ENCODE results near the gene PAM16.

The PAM16 gene

GRCh38 chr16:4381072-4381934 lies 30.2 kb upstream of the PAM16 start:
- Histone ChIP-seq H3K9me3 (ENCODE audit: control insufficient read depth, low read length) (no peaks in the 10 kb centered on the region), H3K27me3 (ENCODE audit: control insufficient read depth, insufficient read depth, low read length) (peaks cover 4% of the 10 kb centered on the region), H3K4me1 (ENCODE audit: control insufficient read depth, insufficient read depth, low read length) (peaks cover 27% of the 10 kb centered on the region), H3K36me3 (ENCODE audit: control insufficient read depth, insufficient read depth, low read length) (no peaks in the 10 kb centered on the region), H3K9ac (ENCODE audit: low read length) (no peak overlapping the region), H3K4me3 (ENCODE audit: low read length) (no peak overlapping the region)

- H3K36me3 ChIP-seq (ENCODE audit: control insufficient read depth, insufficient read depth, low read length), result no peaks in the 10 kb centered on the region
- peaks cover 34% of the 10 kb centered on the region for H3K4me1 ChIP-seq (ENCODE audit: control insufficient read depth, insufficient read depth, low read length)
- no peaks in the 10 kb centered on the region for H3K9me3 ChIP-seq (ENCODE audit: control insufficient read depth, low read length)
- H3K4me3 ChIP-seq (ENCODE audit: low read length), result no peak overlapping the region
- no peak overlapping the region for H3K9ac ChIP-seq (ENCODE audit: low read length)
- H3K27me3 ChIP-seq (ENCODE audit: control insufficient read depth, insufficient read depth, low read length), result peaks cover 4% of the 10 kb centered on the region
Measured at GRCh38 chr16:4380119-4381063, 29.3 kb upstream of the PAM16 start.

GRCh38 chr16:4378999-4379690 lies 28.0 kb upstream of the PAM16 start:
- Histone ChIP-seq H3K4me3 (ENCODE audit: low read length) (no peak overlapping the region), H3K4me1 (ENCODE audit: control insufficient read depth, insufficient read depth, low read length) (peaks cover 46% of the 10 kb centered on the region), H3K9me3 (ENCODE audit: control insufficient read depth, low read length) (no peaks in the 10 kb centered on the region), H3K27me3 (ENCODE audit: control insufficient read depth, insufficient read depth, low read length) (peaks cover 4% of the 10 kb centered on the region), H3K9ac (ENCODE audit: low read length) (no peak overlapping the region), H3K36me3 (ENCODE audit: control insufficient read depth, insufficient read depth, low read length) (no peaks in the 10 kb centered on the region)

GRCh38 chr16:4378161-4378666 lies 27.1 kb upstream of the PAM16 start:
- no peaks in the 10 kb centered on the region for H3K9me3 ChIP-seq (ENCODE audit: control insufficient read depth, low read length)
- no peak overlapping the region for H3K4me3 ChIP-seq (ENCODE audit: low read length)
- peaks cover 55% of the 10 kb centered on the region for H3K4me1 ChIP-seq (ENCODE audit: control insufficient read depth, insufficient read depth, low read length)
- peaks cover 4% of the 10 kb centered on the region for H3K27me3 ChIP-seq (ENCODE audit: control insufficient read depth, insufficient read depth, low read length)
- H3K36me3 ChIP-seq (ENCODE audit: control insufficient read depth, insufficient read depth, low read length), result no peaks in the 10 kb centered on the region
- H3K9ac ChIP-seq (ENCODE audit: low read length), result no peak overlapping the region

DNA sequence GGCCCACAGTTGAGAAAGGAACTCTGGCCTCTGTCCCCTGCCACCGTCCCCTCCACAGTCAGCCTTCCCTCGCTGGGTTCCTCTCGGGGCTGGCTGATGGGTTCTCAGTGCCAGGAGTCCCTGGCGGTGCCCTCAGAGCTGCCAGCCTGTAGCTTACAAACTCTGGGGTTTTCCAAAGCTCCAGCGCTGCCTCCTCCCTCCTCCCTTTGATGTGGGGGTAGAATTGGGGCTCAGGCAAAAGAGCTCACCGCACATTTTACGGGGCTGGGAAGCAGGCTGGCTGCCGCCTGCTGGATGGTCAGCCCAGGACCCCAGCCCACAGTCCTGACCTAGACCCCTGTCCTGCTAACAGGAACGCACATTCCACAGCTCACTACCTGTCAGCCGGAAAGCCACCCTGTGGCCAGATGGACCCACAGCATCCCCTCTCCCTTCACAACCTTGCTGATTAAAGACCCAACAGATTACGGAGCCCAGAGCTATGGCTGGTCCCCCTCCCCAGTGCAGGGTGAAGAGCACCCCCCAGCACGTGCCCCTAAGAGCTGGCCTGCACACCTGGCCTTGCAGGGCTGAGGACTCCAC lies 26.5 kb upstream of the PAM16 start:
- Histone ChIP-seq H3K4me1 (ENCODE audit: control insufficient read depth, insufficient read depth, low read length) (peaks cover 61% of the 10 kb centered on the region), H3K4me3 (ENCODE audit: low read length) (no peak overlapping the region), H3K36me3 (ENCODE audit: control insufficient read depth, insufficient read depth, low read length) (no peaks in the 10 kb centered on the region), H3K9me3 (ENCODE audit: control insufficient read depth, low read length) (no peaks in the 10 kb centered on the region), H3K9ac (ENCODE audit: low read length) (no peak overlapping the region), H3K27me3 (ENCODE audit: control insufficient read depth, insufficient read depth, low read length) (peaks cover 9% of the 10 kb centered on the region)

GRCh38 chr16:4376893-4377572 lies 25.9 kb upstream of the PAM16 start:
- Histone ChIP-seq H3K27me3 (ENCODE audit: control insufficient read depth, insufficient read depth, low read length) (peaks cover 14% of the 10 kb centered on the region), H3K4me3 (ENCODE audit: low read length) (no peak overlapping the region), H3K9ac (ENCODE audit: low read length) (no peak overlapping the region), H3K9me3 (ENCODE audit: control insufficient read depth, low read length) (no peaks in the 10 kb centered on the region), H3K36me3 (ENCODE audit: control insufficient read depth, insufficient read depth, low read length) (no peaks in the 10 kb centered on the region), H3K4me1 (ENCODE audit: control insufficient read depth, insufficient read depth, low read length) (peaks cover 67% of the 10 kb centered on the region)

DNA sequence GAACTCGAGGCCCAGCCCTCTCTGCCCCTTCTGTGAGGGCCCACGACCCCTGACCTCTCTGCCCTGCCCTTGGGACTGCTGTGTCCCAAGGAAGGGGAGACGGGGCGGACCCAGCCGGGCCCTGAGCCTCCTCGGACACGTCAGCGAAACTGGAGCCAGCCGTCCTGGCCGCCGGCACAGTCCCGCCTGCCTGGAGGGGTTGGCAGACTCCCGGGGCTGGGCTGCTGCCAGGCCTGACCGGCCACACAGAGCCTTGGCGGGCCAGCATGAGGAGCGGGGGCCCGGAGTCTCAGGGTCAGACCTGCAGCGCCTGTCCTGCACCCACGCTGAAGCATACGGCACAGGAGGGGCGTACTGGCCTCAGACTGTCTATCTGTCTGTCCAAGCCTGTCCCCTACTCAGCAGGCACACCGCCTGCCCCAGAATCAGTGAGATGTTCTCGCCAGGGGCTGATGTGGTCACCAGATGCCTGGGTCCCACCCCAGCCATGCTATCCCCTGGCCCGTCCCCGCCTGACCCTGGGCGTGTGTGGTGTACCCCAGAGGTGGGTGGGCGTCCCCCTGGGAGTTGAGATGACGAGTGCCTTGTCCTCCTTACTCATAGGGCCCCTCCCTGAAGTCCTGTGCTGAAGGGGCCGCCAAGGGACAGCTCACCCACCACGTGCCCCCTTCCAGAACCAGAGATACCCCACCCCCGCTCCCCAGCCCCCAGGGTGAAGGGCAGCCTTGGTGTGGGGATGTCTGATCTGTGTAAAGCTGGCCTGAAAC lies 25.2 kb upstream of the PAM16 start:
- Histone ChIP-seq H3K27me3 (ENCODE audit: control insufficient read depth, insufficient read depth, low read length) (peaks cover 14% of the 10 kb centered on the region), H3K9me3 (ENCODE audit: control insufficient read depth, low read length) (no peaks in the 10 kb centered on the region), H3K9ac (ENCODE audit: low read length) (peak overlapping the region; percentile 48), H3K4me1 (ENCODE audit: control insufficient read depth, insufficient read depth, low read length) (peaks cover 68% of the 10 kb centered on the region), H3K4me3 (ENCODE audit: low read length) (no peak overlapping the region), H3K36me3 (ENCODE audit: control insufficient read depth, insufficient read depth, low read length) (no peaks in the 10 kb centered on the region)

GRCh38 chr16:4375717-4376116 lies 24.6 kb upstream of the PAM16 start:
- H3K9ac ChIP-seq (ENCODE audit: low read length), result peak overlapping the region; percentile 48
- peaks cover 74% of the 10 kb centered on the region for H3K4me1 ChIP-seq (ENCODE audit: control insufficient read depth, insufficient read depth, low read length)
- H3K36me3 ChIP-seq (ENCODE audit: control insufficient read depth, insufficient read depth, low read length), result no peaks in the 10 kb centered on the region
- peaks cover 14% of the 10 kb centered on the region for H3K27me3 ChIP-seq (ENCODE audit: control insufficient read depth, insufficient read depth, low read length)
- no peak overlapping the region for H3K4me3 ChIP-seq (ENCODE audit: low read length)
- H3K9me3 ChIP-seq (ENCODE audit: control insufficient read depth, low read length), result no peaks in the 10 kb centered on the region

GRCh38 chr16:4373909-4374742 lies 23.0 kb upstream of the PAM16 start:
- H3K9ac ChIP-seq (ENCODE audit: low read length), result peak overlapping the region; percentile 18
- H3K4me1 ChIP-seq (ENCODE audit: control insufficient read depth, insufficient read depth, low read length), result peaks cover 77% of the 10 kb centered on the region
- no peaks in the 10 kb centered on the region for H3K9me3 ChIP-seq (ENCODE audit: control insufficient read depth, low read length)
- H3K36me3 ChIP-seq (ENCODE audit: control insufficient read depth, insufficient read depth, low read length), result no peaks in the 10 kb centered on the region
- H3K27me3 ChIP-seq (ENCODE audit: control insufficient read depth, insufficient read depth, low read length), result peaks cover 14% of the 10 kb centered on the region
- peak overlapping the region; percentile 36 for H3K4me3 ChIP-seq (ENCODE audit: low read length)

DNA sequence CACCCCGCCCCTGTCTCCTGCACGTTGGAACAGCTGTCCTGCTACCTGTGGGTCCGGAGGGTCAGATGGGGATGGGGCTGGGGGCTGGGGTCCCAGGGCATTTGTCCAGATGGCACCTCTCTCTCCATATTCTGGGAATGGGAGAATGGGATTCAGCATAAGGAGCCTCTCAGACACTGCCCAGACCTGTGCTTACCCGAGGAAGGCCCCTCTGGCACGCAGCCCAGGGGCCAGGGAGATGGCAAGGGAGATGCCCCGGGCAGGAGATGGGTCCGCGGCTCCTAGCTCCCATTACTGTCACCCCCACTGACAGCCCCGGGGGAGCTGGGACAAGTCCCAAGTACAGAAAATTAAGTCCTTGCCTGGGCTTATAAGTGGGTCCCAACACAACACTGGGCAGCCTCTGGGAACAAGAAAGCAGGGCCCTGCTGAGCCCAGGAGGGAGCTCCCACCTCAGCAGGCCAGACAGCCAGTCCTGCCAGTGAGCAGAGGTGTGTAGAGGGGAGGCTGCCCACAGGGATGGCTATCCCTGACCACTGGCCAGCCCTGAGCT lies 22.3 kb upstream of the PAM16 start:
- Histone ChIP-seq H3K27me3 (ENCODE audit: control insufficient read depth, insufficient read depth, low read length) (peaks cover 14% of the 10 kb centered on the region), H3K9me3 (ENCODE audit: control insufficient read depth, low read length) (no peaks in the 10 kb centered on the region), H3K36me3 (ENCODE audit: control insufficient read depth, insufficient read depth, low read length) (no peaks in the 10 kb centered on the region), H3K9ac (ENCODE audit: low read length) (peak overlapping the region; percentile 18), H3K4me1 (ENCODE audit: control insufficient read depth, insufficient read depth, low read length) (peaks cover 71% of the 10 kb centered on the region), H3K4me3 (ENCODE audit: low read length) (peak overlapping the region; percentile 36)

Measured in mucosa of stomach (tissue), 1 donor.